ENCODE measurements around the gene ALG14.

GRCh38 chr1:95072532-95073419 lies at the start of gene ALG14:
- TF ChIP-seq CTCF (IDR thresholded peaks at IDR 0.05) (no peak), POLR2A (IDR thresholded peaks at IDR 0.05) (peak; percentile 85 to 93), EP300 (IDR thresholded peaks at IDR 0.05) (no peak)
